ENCODE data around the gene RPS6KA2.

The RPS6KA2 gene

DNA sequence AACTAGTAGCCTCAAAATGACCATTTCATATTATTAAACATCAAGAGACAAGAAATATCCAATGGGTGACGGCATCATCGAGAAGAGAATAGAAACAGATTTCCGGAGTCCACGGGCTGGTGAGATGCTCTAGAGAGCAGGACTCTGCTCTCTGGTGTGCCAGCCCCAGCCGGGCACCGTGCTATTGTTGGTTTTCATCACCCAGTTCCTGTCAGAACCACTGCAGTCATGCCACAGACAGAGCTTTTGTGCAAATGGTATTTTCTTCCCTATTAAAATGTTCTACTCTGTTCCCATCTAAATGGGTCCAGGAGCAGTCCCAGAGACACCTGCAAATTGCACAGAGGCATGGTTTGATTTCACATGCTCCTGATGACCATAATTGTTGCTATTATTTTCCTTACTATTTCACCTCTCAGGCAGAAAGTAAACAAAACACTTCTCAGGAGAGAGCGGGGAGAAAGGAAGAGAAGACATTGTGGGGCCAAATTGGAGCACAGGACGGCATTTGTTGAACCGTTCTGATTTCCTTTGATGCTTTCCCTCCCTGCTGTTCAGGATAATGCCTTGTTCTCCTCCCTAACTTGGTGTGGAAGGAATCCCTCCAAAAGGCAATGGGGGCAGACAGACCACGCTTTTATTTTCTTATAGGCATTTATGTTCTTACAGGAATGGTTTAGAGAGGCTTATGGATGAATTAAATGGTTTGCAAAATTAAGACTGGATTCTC lies 29.2 kb downstream of the RPS6KA2 start:
- no peak overlapping the region for H3K27ac ChIP-seq
- TF ChIP-seq, protein P1, sequence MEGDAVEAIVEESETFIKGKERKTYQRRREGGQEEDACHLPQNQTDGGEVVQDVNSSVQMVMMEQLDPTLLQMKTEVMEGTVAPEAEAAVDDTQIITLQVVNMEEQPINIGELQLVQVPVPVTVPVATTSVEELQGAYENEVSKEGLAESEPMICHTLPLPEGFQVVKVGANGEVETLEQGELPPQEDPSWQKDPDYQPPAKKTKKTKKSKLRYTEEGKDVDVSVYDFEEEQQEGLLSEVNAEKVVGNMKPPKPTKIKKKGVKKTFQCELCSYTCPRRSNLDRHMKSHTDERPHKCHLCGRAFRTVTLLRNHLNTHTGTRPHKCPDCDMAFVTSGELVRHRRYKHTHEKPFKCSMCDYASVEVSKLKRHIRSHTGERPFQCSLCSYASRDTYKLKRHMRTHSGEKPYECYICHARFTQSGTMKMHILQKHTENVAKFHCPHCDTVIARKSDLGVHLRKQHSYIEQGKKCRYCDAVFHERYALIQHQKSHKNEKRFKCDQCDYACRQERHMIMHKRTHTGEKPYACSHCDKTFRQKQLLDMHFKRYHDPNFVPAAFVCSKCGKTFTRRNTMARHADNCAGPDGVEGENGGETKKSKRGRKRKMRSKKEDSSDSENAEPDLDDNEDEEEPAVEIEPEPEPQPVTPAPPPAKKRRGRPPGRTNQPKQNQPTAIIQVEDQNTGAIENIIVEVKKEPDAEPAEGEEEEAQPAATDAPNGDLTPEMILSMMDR (conservative IDR thresholded peaks at IDR 0.05), result no peak
- TF ChIP-seq ZFX (IDR thresholded peaks at IDR 0.05), result no peak

DNA sequence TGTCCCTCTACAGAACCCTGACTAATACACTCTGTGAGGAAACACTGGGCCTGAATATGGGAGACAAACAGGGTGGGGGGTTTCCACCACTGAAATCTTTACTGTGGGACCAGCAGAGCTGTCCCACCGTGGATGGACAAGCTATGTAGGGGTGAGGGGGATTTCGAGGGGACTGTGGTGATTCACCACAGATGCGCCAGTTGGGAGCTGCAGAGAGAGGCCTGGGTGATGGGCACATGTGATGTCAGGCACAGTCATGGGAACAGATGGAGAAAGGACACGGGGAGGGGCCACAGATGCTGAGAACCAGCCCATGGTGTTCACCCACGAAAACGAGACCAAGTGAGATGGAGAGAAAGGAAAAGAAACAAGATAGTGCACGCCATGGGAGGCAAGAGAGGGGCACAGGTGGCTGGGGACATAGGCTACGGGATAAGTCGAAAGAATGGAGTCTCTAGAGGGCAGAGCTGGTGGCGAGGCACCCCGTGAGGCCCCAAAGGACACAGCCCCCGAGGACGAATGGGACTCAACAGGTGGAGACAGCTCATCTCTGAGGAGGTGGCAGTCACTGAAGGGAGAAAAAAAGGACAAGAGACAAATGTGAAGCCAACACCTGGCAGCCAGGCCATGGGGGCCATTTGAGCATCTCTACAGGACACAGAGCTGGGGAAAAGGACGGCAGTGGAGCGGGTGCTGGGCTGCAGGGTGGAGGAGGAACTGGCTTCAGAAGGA lies 30.1 kb downstream of the RPS6KA2 start:
- TF ChIP-seq, protein P1 (conservative IDR thresholded peaks at IDR 0.05), result no peak
- no peak for TF ChIP-seq ZFX (IDR thresholded peaks at IDR 0.05)
- H3K27ac ChIP-seq, result no peak overlapping the region

DNA sequence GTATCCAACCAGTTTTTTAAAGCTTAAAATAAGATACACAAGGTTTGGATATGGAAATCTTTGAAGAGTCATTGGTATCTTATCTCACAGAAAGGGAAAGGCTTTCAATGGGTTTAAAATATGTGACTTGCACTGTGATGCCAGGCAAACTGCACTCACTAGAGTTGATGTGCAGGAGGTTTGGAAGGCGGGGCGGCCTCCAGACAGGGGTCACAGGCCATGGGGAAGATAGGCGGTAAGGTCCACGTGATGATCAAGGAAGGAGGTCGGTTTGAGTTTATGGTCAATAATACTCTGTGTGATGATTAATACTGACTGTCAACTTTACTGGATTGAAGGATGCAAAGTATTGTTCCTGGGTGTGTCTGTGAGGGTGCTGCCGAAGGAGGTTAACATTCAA lies 31.1 kb downstream of the RPS6KA2 start:
- no peak overlapping the region for H3K27ac ChIP-seq
- TF ChIP-seq, protein P1 (conservative IDR thresholded peaks at IDR 0.05), result no peak
- TF ChIP-seq ZFX (IDR thresholded peaks at IDR 0.05), result no peak

DNA sequence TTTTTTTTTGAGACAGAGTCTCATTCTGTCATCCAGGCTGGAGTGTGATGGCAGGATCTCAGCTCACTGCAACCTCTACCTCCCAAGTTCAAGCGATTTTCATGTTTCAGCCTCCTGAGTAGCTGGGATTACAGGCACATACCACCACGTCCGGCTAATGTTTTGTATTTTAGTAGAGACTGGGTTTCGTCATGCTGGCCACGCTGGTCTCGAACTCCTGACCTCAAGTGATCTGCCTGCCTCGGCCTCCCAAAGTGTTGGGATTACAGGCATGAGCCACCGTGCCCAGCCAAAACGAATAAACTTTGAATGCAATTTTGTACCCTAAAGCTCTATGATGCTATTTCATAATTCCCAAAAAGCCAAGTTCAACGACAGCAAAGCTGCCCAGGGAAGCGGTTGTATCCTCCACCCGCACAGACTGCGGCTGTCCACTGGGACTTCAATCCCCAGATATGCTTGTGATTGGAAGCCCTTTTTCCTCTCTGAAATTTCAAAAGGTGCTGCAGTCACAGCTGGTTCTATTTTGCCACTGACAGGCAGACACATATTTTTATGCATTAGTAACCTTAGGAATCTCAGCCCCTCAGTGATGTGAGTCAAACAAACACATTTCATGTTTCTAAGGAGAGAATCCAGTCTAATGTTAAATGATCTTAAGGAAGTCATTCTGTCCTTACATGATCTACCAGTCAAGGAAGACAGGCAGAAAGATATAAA lies 31.8 kb downstream of the RPS6KA2 start:
- no peak overlapping the region for H3K27ac ChIP-seq

DNA sequence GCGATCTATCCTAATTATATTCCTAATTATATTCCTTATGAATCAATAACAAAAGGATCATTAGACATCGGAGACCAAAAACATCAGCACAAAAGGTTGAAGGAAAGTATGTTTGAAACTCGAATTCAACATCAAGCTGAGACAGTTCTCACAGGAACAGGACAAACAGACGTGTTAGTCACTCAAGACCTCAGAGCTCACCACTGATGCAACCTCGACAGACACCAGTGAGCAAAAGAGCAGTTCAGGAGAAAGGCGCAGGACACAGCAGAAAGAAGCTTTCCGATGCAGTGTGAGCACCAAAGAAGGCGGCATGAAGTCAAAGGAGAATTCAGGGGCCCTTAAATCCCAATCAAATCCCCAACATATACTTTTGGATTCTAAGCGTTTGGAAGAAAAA lies 34.2 kb downstream of the RPS6KA2 start:
- TF ChIP-seq, protein P1 (conservative IDR thresholded peaks at IDR 0.05), result no peak
- TF ChIP-seq ZFX (IDR thresholded peaks at IDR 0.05), result no peak
- H3K27ac ChIP-seq, result no peak overlapping the region

More for the DNA sequence above, 31.8 kb downstream of the RPS6KA2 start:
- TF ChIP-seq ZFX (IDR thresholded peaks at IDR 0.05), result no peak
- TF ChIP-seq, protein P1 (conservative IDR thresholded peaks at IDR 0.05), result no peak

DNA sequence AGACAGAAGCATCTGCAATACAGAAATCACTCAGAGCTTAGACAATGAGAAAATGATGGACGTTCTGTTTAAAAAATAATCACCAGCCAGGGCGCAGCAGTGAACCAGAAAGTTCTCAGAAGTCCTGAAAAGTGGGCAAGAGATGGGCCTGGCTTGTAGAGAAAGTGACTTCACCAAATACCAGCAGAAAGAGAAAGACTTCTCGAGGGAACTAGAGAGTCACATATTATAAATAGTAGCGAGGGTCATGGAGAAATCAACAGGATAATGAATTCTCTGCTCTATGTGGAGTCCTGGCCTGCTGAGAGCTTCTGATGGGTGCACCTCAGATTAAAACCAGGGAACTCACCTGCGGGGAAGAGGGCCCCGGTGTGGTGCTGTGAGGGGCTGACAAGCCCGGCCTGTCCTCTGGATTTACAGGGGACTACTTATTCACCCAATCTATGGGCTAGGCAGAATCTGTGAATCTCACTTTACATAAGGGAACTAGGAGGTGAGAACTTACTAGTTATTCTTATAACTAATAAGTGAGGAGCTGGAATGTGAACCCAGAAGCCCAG lies 35.0 kb downstream of the RPS6KA2 start:
- H3K27ac ChIP-seq, result no peak overlapping the region
- TF ChIP-seq, protein P1 (conservative IDR thresholded peaks at IDR 0.05), result no peak
- no peak for TF ChIP-seq ZFX (IDR thresholded peaks at IDR 0.05)

All from C4-2B (cell line).